GM12873 (cell line): ENCODE data around the gene DTL.

ENCODE experiments used
- CTCF ChIP-seq: IDR thresholded peaks from 2 replicates; pipeline ENCODE4 v1.5.1; 2012; ENCODE audit warnings: low read depth, mild to moderate bottlenecking, moderate library complexity, low read length, control low read depth; ENCODE audit not compliant: insufficient read depth; ENCODE audit errors: missing control alignments

Gene DTL

DNA sequence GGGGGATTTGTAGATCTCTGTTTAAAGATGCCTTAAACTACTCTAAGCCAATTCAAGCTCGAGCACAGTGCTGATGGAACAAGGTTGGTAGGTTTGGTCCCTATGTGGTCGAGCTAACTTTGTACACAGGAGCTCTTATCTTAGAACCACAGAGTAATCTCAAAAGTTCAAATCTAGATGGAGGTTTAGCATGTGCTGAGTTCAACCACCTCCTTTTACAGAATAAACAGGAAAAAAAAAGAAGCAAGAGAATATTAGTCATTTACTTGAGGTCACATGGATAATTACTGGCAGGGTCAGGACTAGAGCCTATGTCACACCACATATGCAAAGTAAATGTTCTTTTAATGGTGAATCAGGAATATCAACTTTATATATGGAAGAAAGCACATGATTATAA lies 86.2 kb downstream of the DTL start:
- TF ChIP-seq CTCF, result no peak

DNA sequence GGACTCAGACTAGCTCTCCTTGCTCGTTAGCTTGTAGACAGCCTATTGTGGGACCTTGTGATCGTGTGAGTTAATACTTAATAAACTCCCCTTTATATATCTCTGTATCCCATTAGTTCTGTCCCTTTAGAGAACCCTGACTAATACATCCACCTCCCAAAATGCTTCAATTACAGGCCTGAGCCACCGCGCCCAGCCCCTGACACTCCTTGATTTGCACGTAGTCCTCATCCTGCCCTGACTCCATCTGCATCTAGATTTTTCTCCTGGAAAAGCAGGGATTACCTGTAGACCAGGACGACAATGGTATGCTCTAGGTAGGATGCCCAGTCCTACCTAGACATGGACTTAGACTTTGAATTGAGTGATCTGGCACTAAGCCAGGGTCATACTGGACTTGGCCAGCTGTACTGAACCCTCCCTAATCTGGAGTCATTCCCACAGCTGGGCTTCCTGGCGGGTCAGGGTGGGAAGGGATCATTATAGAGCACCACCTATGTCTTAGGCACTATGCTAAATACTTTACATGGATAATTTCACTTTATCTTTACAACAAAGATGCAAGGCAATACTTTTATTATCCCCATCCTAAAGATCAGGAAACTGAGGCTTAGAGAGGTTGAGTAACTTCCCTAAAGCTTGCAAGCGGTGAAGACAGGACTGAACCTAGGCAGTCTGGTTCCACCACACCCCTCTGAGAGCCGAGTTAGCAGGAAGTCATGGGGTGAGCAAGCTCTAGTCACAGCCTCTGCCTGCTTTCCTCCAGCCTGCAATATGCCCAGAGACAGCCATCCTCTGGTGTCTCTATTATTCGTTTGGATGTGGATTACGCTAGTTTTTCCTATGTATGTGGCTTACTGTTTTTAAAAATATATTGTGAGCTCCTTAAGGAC lies 89.4 kb downstream of the DTL start:
- no peak for TF ChIP-seq CTCF

- TF ChIP-seq CTCF, result no peak
Observed at GRCh38 chr1:212125654-212126053, 90.1 kb downstream of the DTL start.

- no peak for TF ChIP-seq CTCF
Observed at GRCh38 chr1:212127221-212127620, 91.7 kb downstream of the DTL start.

GRCh38 chr1:212129781-212130180 lies 94.2 kb downstream of the DTL start:
- TF ChIP-seq CTCF, result no peak

DNA sequence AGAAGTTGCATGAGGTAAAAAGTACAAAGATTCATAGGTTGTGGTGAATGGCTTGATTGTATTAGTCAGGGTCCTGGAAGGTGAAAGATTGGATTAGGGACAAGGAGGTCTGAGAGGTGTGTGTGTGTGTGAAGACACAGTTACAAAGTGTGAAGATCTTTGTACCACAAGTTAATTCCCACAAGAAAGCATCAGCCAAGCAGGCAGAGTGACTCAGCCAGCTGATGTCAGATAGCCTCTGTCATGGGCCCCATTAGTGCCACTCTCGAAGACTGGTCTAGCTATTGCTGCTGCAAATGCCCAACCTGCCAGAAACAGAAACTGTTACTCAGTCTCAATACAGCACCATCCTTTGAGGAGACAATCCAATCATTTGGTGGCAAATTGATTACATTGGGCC lies 96.5 kb downstream of the DTL start:
- no peak for TF ChIP-seq CTCF

GRCh38 chr1:212133319-212133718 lies 97.8 kb downstream of the DTL start:
- TF ChIP-seq CTCF, result no peak
